Activated T-cell treated with anti-CD3 and anti-CD28 coated beads for 24 hours (primary cell): ENCODE measurements around the gene TRABD2B.

Source experiments
- DNase-seq: peaks from one replicate; pipeline ENCODE4 v3.0.0-alpha.2; 2020; ENCODE audit warnings: low read depth

TRABD2B gene

GRCh38 chr1:47757226-47757975, 239.8 kb downstream of the TRABD2B start:
- no peak for DNase-seq

- no peak for DNase-seq
These were observed 240.8 kb downstream of the TRABD2B start for GRCh38 chr1:47756411-47756810.

- no peak for DNase-seq
These were observed 241.2 kb downstream of the TRABD2B start for GRCh38 chr1:47756006-47756405.

GRCh38 chr1:47755101-47755990, 241.8 kb downstream of the TRABD2B start:
- DNase-seq: peak; percentile 23

GRCh38 chr1:47754221-47754620, 243.0 kb downstream of the TRABD2B start:
- DNase-seq: no peak

- no peak for DNase-seq
These were observed 243.4 kb downstream of the TRABD2B start for GRCh38 chr1:47753808-47754207.

GRCh38 chr1:47752559-47752958, 244.6 kb downstream of the TRABD2B start:
- no peak for DNase-seq

GRCh38 chr1:47751996-47752451, 245.2 kb downstream of the TRABD2B start:
- DNase-seq: no peak

- DNase-seq: no peak
These were observed 246.0 kb downstream of the TRABD2B start for GRCh38 chr1:47751193-47751592.

- no peak for DNase-seq
These were observed 251.2 kb downstream of the TRABD2B start for GRCh38 chr1:47745715-47746609.

GRCh38 chr1:47742890-47743760, 254.1 kb downstream of the TRABD2B start:
- DNase-seq: no peak

- DNase-seq: no peak
These were observed 258.5 kb downstream of the TRABD2B start for GRCh38 chr1:47738560-47739182.

GRCh38 chr1:47732489-47732888, 264.7 kb downstream of the TRABD2B start:
- no peak for DNase-seq

GRCh38 chr1:47731730-47732129, 265.5 kb downstream of the TRABD2B start:
- DNase-seq: no peak

- no peak for DNase-seq
These were observed 267.5 kb downstream of the TRABD2B start for GRCh38 chr1:47729685-47730084.

GRCh38 chr1:47727697-47728085, 269.5 kb downstream of the TRABD2B start:
- no peak for DNase-seq

GRCh38 chr1:47727051-47727696, 270.0 kb downstream of the TRABD2B start:
- DNase-seq: no peak

- peak; percentile 48 for DNase-seq
These were observed 271.0 kb downstream of the TRABD2B start for GRCh38 chr1:47725992-47726855.

GRCh38 chr1:47725511-47725991, 271.6 kb downstream of the TRABD2B start:
- DNase-seq: no peak
